HepG2 (cell line): ENCODE measurements around the gene HIPK2. TPM values are rescaled to one million over a fixed set of nuclear protein-coding genes. Genes with fewer than 3 reads are reported as not detected.

Source experiments
- KAT8 ChIP-seq: IDR thresholded peaks from 2 replicates; pipeline ENCODE4 v1.6.1; 2016; ENCODE audit warnings: missing genetic modification reagents, missing compliant biosample characterization
- SP4 ChIP-seq: sonication (generic); formaldehyde crosslinking; IDR thresholded peaks from 2 replicates; pipeline ENCODE4 v1.8.1; 2023; ENCODE audit warnings: mild to moderate bottlenecking, missing genetic modification reagents
- STAG1 ChIP-seq: sonication (generic); formaldehyde crosslinking; IDR thresholded peaks from 2 replicates; pipeline ENCODE4 v1.4.0; 2020; ENCODE audit warnings: missing genetic modification reagents
- YY1 ChIP-seq: IDR thresholded peaks from 2 replicates; pipeline ENCODE4 v1.6.1; 2011; ENCODE audit warnings: low read length, low read depth, moderate library complexity, mild to moderate bottlenecking; ENCODE audit not compliant: insufficient read depth, insufficient replicate concordance
- ZNF20 ChIP-seq: sonication (generic); formaldehyde crosslinking; IDR thresholded peaks from 2 replicates; pipeline ENCODE4 v1.4.0; 2020; ENCODE audit warnings: mild to moderate bottlenecking, moderate library complexity, missing genetic modification reagents
- ZNF724P ChIP-seq: sonication (generic); formaldehyde crosslinking; IDR thresholded peaks from 2 replicates; pipeline ENCODE4 v1.8.0; 2022; ENCODE audit warnings: missing genetic modification reagents, borderline replicate concordance
- polyA plus RNA-seq, 8 experiments: library from polyadenylated mRNA; depleted of rRNA in 3 of 8; stranded (reverse) in 7 of 8; unstranded in 1 of 8; fragments of >200 nt; fragmentation: Illumina TruSeq in 4 of 8; extraction: Trizol in 4 of 8; gene quantifications; 2 replicates each; pipeline versions ENCODE4 v1.2.1 to v1.2.3, GENCODE V29; 2011 to 2016; ENCODE audit warnings: low read depth in 4 of 8, missing spikeins in 1 of 8, mixed read lengths in 1 of 8; ENCODE audit not compliant: insufficient read depth in 1 of 8
- total RNA-seq, 5 experiments: library from RNA; depleted of rRNA; stranded (reverse); fragments of >200 nt; fragmentation: Illumina TruSeq; extraction: Trizol; gene quantifications; 2 replicates each; pipeline ENCODE4 v1.2.3, GENCODE V29; 2016; ENCODE audit warnings: low read depth in 1 of 5
- TF ChIP-seq, protein P1 (sequence below): IDR thresholded peaks from 2 replicates; pipeline ENCODE4 v1.6.1; 2016; ENCODE audit warnings: missing genetic modification reagents, missing compliant biosample characterization
- TF ChIP-seq, protein P2 (sequence below): sonication (generic); formaldehyde crosslinking; IDR thresholded peaks from 2 replicates; pipeline ENCODE4 v1.4.0; 2020; ENCODE audit warnings: missing genetic modification reagents, borderline replicate concordance

HIPK2 gene
- total and polyA plus RNA-seq, 2 of the 13 experiments (the other 11 are each of a cell fraction or from before 2014, with no cell fraction given), result 14.4 to 20.2 TPM

DNA sequence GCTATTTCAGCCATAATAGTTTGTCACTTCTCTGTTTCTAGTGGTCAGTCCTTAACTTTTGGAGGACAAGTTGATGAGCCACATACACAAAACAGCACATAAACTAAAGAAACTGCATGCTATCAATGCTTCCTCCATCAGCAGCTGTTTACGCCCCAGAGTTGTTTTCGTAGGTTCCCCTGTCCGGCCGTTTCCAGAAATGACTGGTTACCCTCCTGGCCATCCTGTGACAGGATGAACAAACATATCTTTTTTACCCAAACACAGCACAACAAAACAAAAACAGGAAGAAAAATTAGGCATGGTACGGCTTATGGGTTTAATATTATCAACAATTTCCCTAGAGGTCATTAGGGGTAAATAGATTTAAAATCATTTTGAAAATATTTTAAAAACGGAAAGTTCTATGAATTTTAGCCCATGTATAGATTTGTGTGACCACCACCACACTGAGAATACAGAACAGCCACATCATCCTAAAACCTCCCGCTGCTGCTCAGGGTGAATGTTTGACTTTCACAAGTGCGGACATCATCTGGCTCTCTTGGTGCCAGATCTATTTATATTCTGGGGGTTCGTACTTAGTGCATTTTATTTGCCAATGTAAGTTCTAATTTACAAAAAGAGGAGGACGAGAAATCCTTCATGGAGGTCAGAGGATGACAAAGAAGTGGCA is 74.8 kb downstream of the HIPK2 start (continued):
- TF ChIP-seq ZNF724P (CRISPR knock-in tag) (no peak), YY1 (no peak), STAG1 (CRISPR knock-in tag) (no peak), SP4 (CRISPR knock-in tag) (no peak), KAT8 (no peak), ZNF20 (CRISPR knock-in tag) (no peak)
- TF ChIP-seq, protein P1, sequence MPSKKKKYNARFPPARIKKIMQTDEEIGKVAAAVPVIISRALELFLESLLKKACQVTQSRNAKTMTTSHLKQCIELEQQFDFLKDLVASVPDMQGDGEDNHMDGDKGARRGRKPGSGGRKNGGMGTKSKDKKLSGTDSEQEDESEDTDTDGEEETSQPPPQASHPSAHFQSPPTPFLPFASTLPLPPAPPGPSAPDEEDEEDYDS (CRISPR knock-in tag), result no peak
- TF ChIP-seq, protein P2, sequence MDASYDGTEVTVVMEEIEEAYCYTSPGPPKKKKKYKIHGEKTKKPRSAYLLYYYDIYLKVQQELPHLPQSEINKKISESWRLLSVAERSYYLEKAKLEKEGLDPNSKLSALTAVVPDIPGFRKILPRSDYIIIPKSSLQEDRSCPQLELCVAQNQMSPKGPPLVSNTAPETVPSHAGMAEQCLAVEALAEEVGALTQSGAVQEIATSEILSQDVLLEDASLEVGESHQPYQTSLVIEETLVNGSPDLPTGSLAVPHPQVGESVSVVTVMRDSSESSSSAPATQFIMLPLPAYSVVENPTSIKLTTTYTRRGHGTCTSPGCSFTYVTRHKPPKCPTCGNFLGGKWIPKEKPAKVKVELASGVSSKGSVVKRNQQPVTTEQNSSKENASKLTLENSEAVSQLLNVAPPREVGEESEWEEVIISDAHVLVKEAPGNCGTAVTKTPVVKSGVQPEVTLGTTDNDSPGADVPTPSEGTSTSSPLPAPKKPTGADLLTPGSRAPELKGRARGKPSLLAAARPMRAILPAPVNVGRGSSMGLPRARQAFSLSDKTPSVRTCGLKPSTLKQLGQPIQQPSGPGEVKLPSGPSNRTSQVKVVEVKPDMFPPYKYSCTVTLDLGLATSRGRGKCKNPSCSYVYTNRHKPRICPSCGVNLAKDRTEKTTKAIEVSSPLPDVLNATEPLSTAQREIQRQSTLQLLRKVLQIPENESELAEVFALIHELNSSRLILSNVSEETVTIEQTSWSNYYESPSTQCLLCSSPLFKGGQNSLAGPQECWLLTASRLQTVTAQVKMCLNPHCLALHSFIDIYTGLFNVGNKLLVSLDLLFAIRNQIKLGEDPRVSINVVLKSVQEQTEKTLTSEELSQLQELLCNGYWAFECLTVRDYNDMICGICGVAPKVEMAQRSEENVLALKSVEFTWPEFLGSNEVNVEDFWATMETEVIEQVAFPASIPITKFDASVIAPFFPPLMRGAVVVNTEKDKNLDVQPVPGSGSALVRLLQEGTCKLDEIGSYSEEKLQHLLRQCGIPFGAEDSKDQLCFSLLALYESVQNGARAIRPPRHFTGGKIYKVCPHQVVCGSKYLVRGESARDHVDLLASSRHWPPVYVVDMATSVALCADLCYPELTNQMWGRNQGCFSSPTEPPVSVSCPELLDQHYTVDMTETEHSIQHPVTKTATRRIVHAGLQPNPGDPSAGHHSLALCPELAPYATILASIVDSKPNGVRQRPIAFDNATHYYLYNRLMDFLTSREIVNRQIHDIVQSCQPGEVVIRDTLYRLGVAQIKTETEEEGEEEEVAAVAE (CRISPR knock-in tag), result no peak
